Cardiac fibroblast (primary cell): ENCODE results near the gene LAG3.
A peak's percentile ranks its signal among the peaks of the same experiment; 100 is the strongest.

Source experiments
- DNase-seq, 2 donors: peaks; one replicate each; pipeline versions ENCODE4 v3.0.0 to v3.0.0-alpha.2; 2010; ENCODE audit warnings: low read depth in 2 of 2
- H3K4me3 ChIP-seq, 2 donors: replicated peaks in 1 of 2; 1 replicate in 1 of 2; 2 replicates in 1 of 2; pipeline ENCODE4 v1.5.1; 2011; ENCODE audit warnings: low read depth in 2 of 2, low read length in 2 of 2, mild to moderate bottlenecking in 2 of 2, moderate library complexity in 1 of 2
- TF ChIP-seq, protein P1 (sequence below): IDR thresholded peaks from one replicate; pipeline ENCODE4 v1.5.1; 2011; ENCODE audit warnings: low read depth, mild to moderate bottlenecking, low read length, inconsistent platforms

The LAG3 gene

DNA sequence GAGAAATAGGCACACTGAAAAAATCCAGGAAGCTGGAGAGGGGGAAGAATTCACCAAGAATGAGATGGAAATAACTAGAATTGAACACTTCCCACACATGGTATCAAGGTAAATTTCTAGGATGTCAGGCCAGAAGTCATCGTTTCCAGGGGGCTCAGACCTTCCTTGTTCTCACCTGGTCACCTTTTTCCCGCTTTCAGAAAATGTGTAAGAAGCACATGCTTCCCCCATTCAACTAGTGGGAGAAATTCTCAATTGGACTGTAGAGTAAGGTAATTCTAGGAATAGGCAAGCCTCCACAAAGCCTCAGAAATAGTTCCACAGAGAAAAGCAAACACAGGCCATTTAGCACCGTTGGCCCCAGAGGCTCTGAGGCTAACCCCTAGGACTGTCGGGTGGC is 8.9 kb upstream of the LAG3 start:
- TF ChIP-seq, protein P1, sequence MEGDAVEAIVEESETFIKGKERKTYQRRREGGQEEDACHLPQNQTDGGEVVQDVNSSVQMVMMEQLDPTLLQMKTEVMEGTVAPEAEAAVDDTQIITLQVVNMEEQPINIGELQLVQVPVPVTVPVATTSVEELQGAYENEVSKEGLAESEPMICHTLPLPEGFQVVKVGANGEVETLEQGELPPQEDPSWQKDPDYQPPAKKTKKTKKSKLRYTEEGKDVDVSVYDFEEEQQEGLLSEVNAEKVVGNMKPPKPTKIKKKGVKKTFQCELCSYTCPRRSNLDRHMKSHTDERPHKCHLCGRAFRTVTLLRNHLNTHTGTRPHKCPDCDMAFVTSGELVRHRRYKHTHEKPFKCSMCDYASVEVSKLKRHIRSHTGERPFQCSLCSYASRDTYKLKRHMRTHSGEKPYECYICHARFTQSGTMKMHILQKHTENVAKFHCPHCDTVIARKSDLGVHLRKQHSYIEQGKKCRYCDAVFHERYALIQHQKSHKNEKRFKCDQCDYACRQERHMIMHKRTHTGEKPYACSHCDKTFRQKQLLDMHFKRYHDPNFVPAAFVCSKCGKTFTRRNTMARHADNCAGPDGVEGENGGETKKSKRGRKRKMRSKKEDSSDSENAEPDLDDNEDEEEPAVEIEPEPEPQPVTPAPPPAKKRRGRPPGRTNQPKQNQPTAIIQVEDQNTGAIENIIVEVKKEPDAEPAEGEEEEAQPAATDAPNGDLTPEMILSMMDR: no peak
- no peak overlapping the region for H3K4me3 ChIP-seq
- no peak for DNase-seq

DNA sequence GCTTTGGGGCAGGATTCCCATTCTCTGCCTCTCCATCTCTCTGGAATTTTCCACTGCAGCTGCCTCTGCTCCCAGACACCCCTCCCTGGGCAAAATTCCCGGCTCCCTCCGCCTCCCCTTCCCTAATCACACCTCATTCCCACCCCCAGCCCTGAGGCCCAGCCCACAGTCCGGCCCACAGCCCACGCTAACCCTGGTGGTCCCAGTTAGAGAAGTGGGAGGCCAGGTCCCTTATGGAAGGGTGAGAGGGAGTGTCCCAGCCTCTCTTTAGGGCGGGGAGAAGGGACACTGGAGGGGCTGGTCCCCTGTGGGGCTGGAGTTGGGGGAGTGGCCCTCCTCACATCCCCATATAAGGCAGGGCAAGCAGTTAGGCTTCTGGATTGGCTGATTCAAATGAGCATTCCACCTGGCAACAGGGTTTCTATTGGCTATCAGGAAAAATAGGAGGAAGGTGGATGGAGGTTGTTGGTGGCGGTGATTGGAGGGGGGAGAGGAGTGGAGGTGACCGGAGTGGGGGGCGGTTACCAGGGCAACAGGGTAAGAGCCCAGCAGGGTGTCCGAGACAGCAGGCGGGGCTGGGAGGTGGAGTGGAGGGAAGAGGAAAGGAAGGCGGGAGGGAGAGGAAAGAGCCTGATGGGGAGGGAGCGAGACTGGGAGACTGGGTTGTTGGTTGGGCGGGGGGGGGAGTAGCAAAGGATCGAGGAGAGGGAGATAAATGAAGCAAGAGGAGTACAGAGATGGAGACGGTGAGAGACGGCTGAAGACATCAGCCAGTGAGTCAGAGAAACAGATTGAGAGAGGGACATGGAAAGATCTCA is 8.1 kb upstream of the LAG3 start:
- peak overlapping the region; percentile 8 to 27 for H3K4me3 ChIP-seq
- peak; percentile 99 for DNase-seq
- TF ChIP-seq, protein P1: no peak

DNA sequence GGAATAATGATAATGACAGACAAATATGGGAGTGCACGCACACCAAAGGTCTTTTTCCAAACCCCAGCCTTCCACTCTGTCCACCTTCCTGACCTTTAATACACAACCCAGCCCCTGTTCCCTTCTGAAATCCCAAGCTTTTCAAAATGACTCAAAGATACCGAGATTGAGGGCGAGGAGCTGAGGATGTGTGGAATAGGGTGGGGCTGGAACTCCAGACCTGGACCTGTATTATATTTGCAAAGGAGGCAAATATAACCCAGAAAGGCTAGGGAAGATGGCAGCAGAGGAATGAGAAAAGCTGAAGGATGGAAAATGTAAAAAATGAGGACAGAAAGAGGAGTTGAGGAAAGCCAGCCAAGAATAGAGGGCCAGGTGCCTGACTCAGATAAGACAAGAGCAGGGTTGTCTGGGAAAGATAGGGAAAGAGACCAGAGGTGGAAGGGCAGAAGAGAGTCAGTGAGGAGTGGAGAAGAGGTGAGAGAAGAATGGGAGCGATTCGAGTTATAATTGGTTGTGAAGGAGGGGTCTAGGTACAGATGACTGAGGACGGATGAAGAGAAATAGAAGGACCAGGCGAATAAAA is 7.2 kb upstream of the LAG3 start:
- H3K4me3 ChIP-seq: peak overlapping the region; percentile 90 to 91
- TF ChIP-seq, protein P1: no peak

DNA sequence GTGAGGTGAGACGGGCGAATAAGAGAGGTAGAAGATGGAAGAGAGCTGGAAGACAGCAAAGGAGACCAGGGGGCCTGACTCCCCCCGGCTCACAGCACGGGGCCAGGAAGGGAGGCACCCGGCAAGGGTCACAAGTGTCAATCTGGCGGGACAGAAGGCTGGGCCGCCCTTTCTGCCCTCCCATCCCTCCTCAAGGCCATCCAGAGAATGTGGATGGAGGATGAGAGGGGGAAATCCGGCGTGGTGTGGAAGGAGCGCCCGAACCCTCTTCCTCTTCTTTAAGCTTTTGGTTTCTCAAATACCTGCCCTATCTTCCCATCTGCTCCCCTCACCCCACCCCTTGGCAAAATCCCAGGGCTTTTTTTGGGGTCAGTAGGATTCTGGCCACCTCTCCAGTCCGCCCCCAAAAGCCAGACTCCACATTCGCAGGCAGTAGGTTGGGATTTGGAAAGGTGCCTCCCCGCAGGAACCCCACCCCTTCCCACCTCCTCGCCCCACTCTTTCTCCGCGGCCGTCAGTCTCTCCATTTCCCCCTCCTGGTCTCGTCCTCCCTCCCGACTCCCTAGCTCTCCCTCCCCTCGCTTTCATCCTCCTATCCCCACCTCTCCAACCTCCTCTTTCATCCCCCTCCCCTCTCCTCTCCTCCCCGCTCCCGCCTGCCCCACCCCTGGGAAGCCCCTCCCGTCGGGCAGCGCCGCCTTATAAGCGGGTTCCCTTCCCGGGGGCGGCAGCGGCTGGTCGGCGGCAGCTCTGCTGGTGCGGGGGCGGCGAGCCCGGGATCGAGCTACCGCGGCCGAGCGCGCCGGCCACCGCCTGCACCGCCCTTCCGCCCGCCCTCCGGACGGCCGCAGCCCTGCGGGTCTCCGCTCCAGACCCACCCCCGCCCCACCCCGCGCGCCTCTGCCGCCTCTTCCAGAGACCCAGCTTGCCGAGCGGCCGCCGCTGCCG is 6.4 kb upstream of the LAG3 start, which contains the start of gene PTMS:
Gene PTMS, plus strand, starts transcription at position 730 of the 948 bp plus-strand sequence. CDS start 343 bp downstream, outside the sequence.
- DNase-seq: peak; percentile 91 to 98
- TF ChIP-seq, protein P1: no peak
- H3K4me3 ChIP-seq: peak within 1 kb of the TSS; percentile 90 to 91

More for the DNA sequence above, 7.2 kb upstream of the LAG3 start:
- no peak for DNase-seq

GRCh38 chr12:6766651-6767349 is 5.5 kb upstream of the LAG3 start:
- DNase-seq: peak; percentile 62 to 74
- TF ChIP-seq, protein P1: peak; percentile 33
- peak overlapping the region; percentile 90 to 91 for H3K4me3 ChIP-seq
